Urinary bladder (tissue), 4 donors: ENCODE measurements around the gene DLK1. TPM values are rescaled to one million over a fixed set of nuclear protein-coding genes. Genes with fewer than 3 reads are reported as not detected.

ENCODE experiments used
- DNase-seq: peaks from one replicate; pipeline ENCODE4 v3.0.0-alpha.2; 2015; ENCODE audit errors: extremely low spot score
- H3K27ac ChIP-seq: one replicate; pipeline ENCODE4 v1.5.1; 2013; ENCODE audit warnings: low read depth, mild to moderate bottlenecking, moderate library complexity
- H3K36me3 ChIP-seq: one replicate; pipeline ENCODE4 v1.6.1; 2013; ENCODE audit warnings: mild to moderate bottlenecking, moderate library complexity; ENCODE audit not compliant: insufficient read depth
- H3K4me1 ChIP-seq: one replicate; pipeline ENCODE4 v1.6.1; 2013; ENCODE audit warnings: mild to moderate bottlenecking, moderate library complexity; ENCODE audit not compliant: insufficient read depth
- H3K4me3 ChIP-seq: one replicate; pipeline ENCODE4 v1.5.1; 2013; ENCODE audit warnings: low read depth, low read length
- WGBS: extraction: QIAGEN DNeasy Blood & Tissue Kit; methylation state at CpG from one replicate; pipeline ENCODE4 v1.1.7; 2013; 5-methylcytosine and 5-hydroxymethylcytosine counted together
- polyA plus RNA-seq: library from polyadenylated mRNA; stranded (reverse); fragments of 200-250 nt; gene quantifications from one replicate; pipeline ENCODE4 v1.2.3, GENCODE V29; 2013
- total RNA-seq: library from RNA; depleted of rRNA; stranded (reverse); fragments of >200 nt; gene quantifications from one replicate; pipeline ENCODE4 v1.2.3, GENCODE V29; 2014
- donor health status: healthy with polysubstance abuse.
- donor health status: healthy.

Gene DLK1
- total and polyA plus RNA-seq, 2 donors: 7.1 to 87.3 TPM

DNA sequence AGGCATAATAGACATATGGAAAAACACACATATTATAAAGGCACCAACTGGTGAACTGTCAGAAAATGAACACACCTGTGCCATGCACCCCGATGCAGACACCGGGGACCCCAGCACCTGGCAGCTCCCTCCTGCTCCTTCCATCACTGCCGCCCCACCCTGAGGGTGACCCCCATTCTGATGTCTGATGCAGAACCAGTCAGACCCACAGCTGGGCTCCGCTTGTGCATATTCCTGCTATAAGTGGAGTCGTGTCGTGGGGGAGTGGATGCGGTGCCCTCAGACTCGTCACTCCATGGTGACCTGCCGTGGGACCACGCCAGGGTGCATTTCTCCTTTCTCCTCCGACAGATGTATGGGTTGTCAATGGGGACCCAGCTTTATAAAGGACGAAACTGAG lies 53.6 kb downstream of the DLK1 start:
- Histone ChIP-seq H3K27ac (no peak overlapping the region), H3K36me3 (no peaks in the 10 kb centered on the region), H3K4me3 (no peak overlapping the region), H3K4me1 (no peaks in the 10 kb centered on the region)
- DNase-seq: no peak
- 88% methylated on average over 12 of the region's 12 CpGs for WGBS

GRCh38 chr14:100780646-100781355 lies 54.1 kb downstream of the DLK1 start:
- DNase-seq: no peak
- WGBS: 82% methylated on average over 12 of the region's 12 CpGs
- no peak overlapping the region for H3K4me3 ChIP-seq
- no peaks in the 10 kb centered on the region for H3K36me3 ChIP-seq
- no peaks in the 10 kb centered on the region for H3K4me1 ChIP-seq
- no peak overlapping the region for H3K27ac ChIP-seq

DNA sequence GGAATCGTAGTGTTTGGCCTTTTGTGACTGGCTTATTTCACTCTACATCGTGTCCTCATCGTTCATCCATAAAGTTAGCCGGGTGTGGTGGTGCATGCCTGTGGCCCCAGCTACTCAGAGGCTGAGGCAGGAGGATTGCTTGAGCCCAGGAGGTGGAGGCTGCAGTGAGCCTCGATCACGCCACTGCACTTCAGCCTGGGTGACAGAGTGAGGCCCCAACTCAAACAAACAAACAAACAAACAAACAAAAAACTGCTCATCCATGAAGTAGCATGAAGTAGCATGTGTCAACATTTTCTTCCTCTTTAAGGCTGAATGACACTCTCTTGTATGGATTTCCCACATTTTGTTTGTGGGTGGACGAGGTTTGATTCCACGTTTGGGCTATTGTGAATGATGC lies 55.3 kb downstream of the DLK1 start:
- Histone ChIP-seq H3K4me3 (no peak overlapping the region), H3K27ac (no peak overlapping the region), H3K36me3 (no peaks in the 10 kb centered on the region), H3K4me1 (no peaks in the 10 kb centered on the region)
- 93% methylated on average over 8 of the region's 8 CpGs for WGBS
- no peak for DNase-seq

DNA sequence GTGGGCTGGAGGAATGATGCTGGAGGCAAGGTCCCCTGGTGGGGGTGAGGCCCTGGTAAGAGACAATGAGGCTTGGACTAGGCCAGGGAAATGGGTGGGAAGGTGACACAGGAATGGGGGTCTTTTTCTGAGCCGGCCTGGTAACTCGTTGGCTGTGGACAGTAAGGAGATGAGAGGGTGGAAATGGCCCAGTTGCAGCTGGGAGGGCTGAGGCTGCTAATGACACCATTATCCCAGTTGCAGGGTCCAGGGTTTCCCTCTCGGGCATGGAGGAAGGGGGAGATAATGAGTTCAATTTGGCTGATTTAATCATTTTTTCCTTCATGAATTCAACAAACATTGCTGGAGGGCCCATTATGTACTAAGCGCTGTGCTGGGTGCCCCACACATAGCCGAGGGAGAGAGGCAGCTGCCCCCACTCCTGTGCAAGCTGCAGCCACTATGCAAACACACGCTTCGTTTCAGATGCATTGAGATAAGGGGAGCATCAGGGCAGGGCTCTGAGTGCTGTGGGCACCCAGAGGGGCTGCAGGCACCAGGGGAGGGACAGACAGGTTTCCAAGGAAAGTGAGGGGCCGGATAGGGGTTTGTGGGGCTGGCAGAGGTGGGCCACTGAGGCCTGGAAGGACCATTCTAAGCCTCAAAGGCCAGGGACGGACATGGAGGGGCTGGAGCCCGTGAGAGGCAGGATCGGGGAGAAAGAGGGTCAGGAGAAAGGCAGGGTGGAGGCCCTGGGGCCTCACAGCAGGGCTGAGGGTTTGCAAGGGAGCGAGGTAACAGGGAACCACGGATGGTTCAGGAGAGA lies 56.0 kb downstream of the DLK1 start:
- H3K4me3 ChIP-seq: no peak overlapping the region
- no peaks in the 10 kb centered on the region for H3K36me3 ChIP-seq
- H3K4me1 ChIP-seq: no peaks in the 10 kb centered on the region
- DNase-seq: no peak
- no peak overlapping the region for H3K27ac ChIP-seq
- 76% methylated on average over 13 of the region's 13 CpGs for WGBS

DNA sequence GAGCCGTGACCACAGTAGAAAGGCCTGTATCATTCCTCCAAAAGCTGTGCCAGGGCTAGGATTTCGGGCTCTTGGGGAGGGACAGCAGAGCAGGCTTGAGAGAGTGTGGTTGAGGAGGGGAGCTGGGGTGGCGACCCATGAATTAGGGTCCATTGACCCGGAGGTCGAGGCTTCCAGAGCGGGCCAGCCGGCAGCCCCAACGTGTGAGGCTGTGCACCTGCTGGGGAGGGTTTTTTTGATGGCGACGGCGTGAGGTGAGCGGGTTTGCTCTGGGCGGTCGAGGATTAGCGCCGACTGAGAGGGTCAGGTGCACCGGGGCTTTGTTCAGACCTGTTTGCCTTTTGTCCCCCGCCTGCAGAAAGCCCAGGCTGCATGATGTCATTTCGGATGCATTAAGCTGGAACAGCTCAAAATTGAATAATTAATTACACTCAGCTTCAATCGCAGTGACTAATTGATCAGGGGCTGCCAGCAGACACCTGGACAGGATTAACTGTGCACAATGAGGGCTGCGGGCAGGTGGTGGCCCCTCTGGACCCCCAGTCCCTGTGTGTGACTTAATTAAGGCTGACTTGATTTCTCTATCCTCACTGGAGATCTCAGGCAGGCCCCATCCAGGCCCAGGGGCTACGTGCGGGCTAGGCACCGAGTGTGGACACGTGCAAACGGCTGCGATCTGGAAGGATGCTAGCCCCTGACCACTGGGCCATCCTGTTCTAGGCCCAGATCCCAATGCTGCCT lies 57.1 kb downstream of the DLK1 start:
- WGBS: 93% methylated on average over 27 of the region's 27 CpGs
- Histone ChIP-seq H3K27ac (no peak overlapping the region), H3K4me1 (no peaks in the 10 kb centered on the region), H3K36me3 (no peaks in the 10 kb centered on the region), H3K4me3 (no peak overlapping the region)
- DNase-seq: no peak

DNA sequence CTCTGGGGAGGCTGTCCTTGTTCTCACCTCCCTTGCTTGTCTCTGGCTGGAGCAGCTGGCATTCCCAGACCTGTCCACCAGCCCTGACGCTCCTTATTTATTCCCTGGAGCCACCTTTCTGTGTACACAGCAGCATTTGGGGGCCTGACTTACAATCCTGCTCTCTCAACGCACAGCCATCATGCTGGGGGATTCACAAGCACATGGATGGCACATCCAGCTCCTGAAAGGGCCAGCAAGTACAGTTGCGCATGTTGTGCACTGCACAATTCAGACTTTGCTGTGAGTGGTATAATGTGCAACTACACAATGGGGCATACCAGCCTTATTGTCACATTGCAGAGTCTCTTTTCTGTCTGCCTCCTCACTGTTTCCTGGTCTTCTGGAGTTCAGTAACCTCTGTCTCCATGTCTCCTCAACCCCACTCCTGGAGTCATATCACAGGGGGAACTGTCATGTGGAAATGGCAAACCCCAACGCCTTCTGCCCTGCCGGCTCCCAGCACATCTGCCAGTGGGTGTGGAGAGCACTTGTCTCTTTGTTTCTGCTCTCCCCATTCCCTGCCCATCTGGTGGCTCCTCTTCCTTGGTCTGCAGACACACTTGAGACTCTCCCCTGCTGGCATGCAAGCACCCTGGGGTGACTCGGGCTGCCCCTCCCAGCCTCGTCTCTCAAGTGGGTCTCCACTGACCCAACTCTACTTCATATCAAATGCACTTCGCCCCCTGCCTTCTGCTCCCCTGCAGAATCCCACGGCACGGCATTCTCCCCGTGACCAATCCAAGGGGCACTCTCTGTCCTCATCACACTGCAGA lies 58.0 kb downstream of the DLK1 start:
- Histone ChIP-seq H3K4me1 (no peaks in the 10 kb centered on the region), H3K27ac (no peak overlapping the region), H3K4me3 (no peak overlapping the region), H3K36me3 (no peaks in the 10 kb centered on the region)
- WGBS: 96% methylated on average over 11 of the region's 11 CpGs
- DNase-seq: no peak

GRCh38 chr14:100785338-100785615 lies 58.6 kb downstream of the DLK1 start:
- H3K36me3 ChIP-seq: no peaks in the 10 kb centered on the region
- no peak overlapping the region for H3K4me3 ChIP-seq
- DNase-seq: no peak
- 96% methylated on average over 4 of the region's 4 CpGs for WGBS
- no peaks in the 10 kb centered on the region for H3K4me1 ChIP-seq
- no peak overlapping the region for H3K27ac ChIP-seq

DNA sequence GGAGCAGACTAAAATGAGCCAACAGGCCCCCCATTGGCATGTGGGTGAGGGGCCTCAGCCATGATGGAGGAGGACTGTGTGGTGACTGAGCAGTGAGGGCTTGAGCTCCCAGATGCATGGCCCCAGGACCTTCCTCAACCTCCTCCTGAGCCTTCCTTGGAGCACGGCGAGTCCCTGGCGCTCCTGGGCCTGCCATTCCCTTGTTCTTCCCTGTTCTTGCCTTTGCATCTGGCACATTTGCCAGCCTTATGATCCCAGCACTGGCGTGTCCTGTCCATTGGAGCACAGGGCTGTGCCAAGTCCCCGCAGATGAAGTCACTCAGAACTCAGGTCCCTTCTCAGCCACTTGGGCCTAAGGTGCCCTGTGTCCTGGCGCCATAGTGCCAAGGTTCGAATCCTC lies 58.9 kb downstream of the DLK1 start:
- no peak overlapping the region for H3K27ac ChIP-seq
- H3K4me3 ChIP-seq: no peak overlapping the region
- WGBS: 97% methylated on average over 7 of the region's 7 CpGs
- no peaks in the 10 kb centered on the region for H3K36me3 ChIP-seq
- DNase-seq: no peak
- H3K4me1 ChIP-seq: no peaks in the 10 kb centered on the region

GRCh38 chr14:100786131-100786530 lies 59.4 kb downstream of the DLK1 start:
- 52% methylated on average over 11 of the region's 11 CpGs for WGBS
- no peak for DNase-seq
- no peaks in the 10 kb centered on the region for H3K36me3 ChIP-seq

GRCh38 chr14:100786576-100787219 lies 60.0 kb downstream of the DLK1 start:
- Histone ChIP-seq H3K4me1 (no peaks in the 10 kb centered on the region), H3K36me3 (no peaks in the 10 kb centered on the region), H3K4me3 (no peak overlapping the region), H3K27ac (no peak overlapping the region)
- DNase-seq: no peak
- 84% methylated on average over 11 of the region's 11 CpGs for WGBS

More at GRCh38 chr14:100786131-100786530, 59.4 kb downstream of the DLK1 start:
- Histone ChIP-seq H3K4me3 (no peak overlapping the region), H3K27ac (no peak overlapping the region), H3K4me1 (no peaks in the 10 kb centered on the region)

- Histone ChIP-seq H3K4me1 (no peaks in the 10 kb centered on the region), H3K36me3 (no peaks in the 10 kb centered on the region), H3K27ac (no peak overlapping the region), H3K4me3 (no peak overlapping the region)
- 97% methylated on average over 14 of the region's 14 CpGs for WGBS
- no peak for DNase-seq
Measured at GRCh38 chr14:100787659-100788058, 61.0 kb downstream of the DLK1 start.
